GM18858 (cell line): Measurements from ENCODE around the gene MATK.
"Not testable (repeated sequence)": the region's sequence is repeated elsewhere in the genome, so short reads cannot be mapped to it uniquely, and the experiment has no call there.

Source experiments
- ATAC-seq: cut with Tn5 transposase; IDR thresholded peaks from one replicate; pipeline ENCODE4 v1.9.1; 2021; ENCODE audit not compliant: unreplicated experiment

Gene MATK

GRCh38 chr19:3816148-3816547 lies 30.0 kb upstream of the MATK start:
- ATAC-seq, result not testable (repeated sequence)

- ATAC-seq, result no peak
These were observed 28.5 kb upstream of the MATK start for GRCh38 chr19:3814648-3815047.

- ATAC-seq, result no peak
These were observed 27.6 kb upstream of the MATK start for GRCh38 chr19:3813473-3814392.

GRCh38 chr19:3810708-3811355 lies 24.7 kb upstream of the MATK start:
- ATAC-seq, result no peak

GRCh38 chr19:3809881-3810707 lies 23.9 kb upstream of the MATK start:
- ATAC-seq, result no peak

- no peak for ATAC-seq
These were observed 22.4 kb upstream of the MATK start for GRCh38 chr19:3808420-3809143.

GRCh38 chr19:3807574-3808354 lies 21.6 kb upstream of the MATK start:
- ATAC-seq, result no peak

- no peak for ATAC-seq
These were observed 20.9 kb upstream of the MATK start for GRCh38 chr19:3807131-3807480.

GRCh38 chr19:3805859-3806258 lies 19.7 kb upstream of the MATK start:
- ATAC-seq, result no peak

- no peak for ATAC-seq
These were observed 18.2 kb upstream of the MATK start for GRCh38 chr19:3804429-3804828.

- no peak for ATAC-seq
These were observed 17.8 kb upstream of the MATK start for GRCh38 chr19:3803986-3804385.

GRCh38 chr19:3803114-3803888 lies 17.1 kb upstream of the MATK start:
- no peak for ATAC-seq

GRCh38 chr19:3801412-3802096 lies 15.4 kb upstream of the MATK start:
- no peak for ATAC-seq

- ATAC-seq, result no peak
These were observed 14.8 kb upstream of the MATK start for GRCh38 chr19:3800996-3801395.

- no peak for ATAC-seq
These were observed 12.0 kb upstream of the MATK start for GRCh38 chr19:3798137-3798536.

GRCh38 chr19:3796358-3796757 lies 10.2 kb upstream of the MATK start:
- ATAC-seq, result no peak

- ATAC-seq, result no peak
These were observed 7.6 kb upstream of the MATK start for GRCh38 chr19:3793799-3794198.

- no peak for ATAC-seq
These were observed 5.9 kb upstream of the MATK start for GRCh38 chr19:3792114-3792513.

GRCh38 chr19:3790941-3791340 lies 4.8 kb upstream of the MATK start:
- ATAC-seq, result no peak
